ENCODE results near the gene NR0B2. TPM values are rescaled to one million over a fixed set of nuclear protein-coding genes. Genes with fewer than 3 reads are reported as not detected.

Gene NR0B2
- total and polyA plus RNA-seq, 10 of the 15 experiments (the other 5 are each of a cell fraction or from before 2014, with no cell fraction given), result not detected

- no peak for TF ChIP-seq E4F1 (IDR thresholded peaks at IDR 0.05; ENCODE audit: borderline replicate concordance, partially characterized antibody)
- TF ChIP-seq POLR2A (IDR thresholded peaks at IDR 0.05; ENCODE audit: low read depth, low read length), result no peak
Observed at GRCh38 chr1:26956321-26956720, 42.5 kb upstream of the NR0B2 start (continued).

GRCh38 chr1:26953374-26953773, 39.6 kb upstream of the NR0B2 start:
- POLR2A ChIA-PET, result interaction anchor here (0.7 kb wide), 1 partner anchor 412 kb away, joined by 4 read pairs; no protein-coding TSS in a partner anchor
- no TSS peak for BruUV-seq (replicated peaks)
- TF ChIP-seq SKIL (IDR thresholded peaks at IDR 0.05; ENCODE audit: low read depth, poor library complexity, severe bottlenecking), result no peak
- no peak for TF ChIP-seq TCF7 (IDR thresholded peaks at IDR 0.05; ENCODE audit: borderline replicate concordance)
- no peak for TF ChIP-seq ZNF24 (IDR thresholded peaks at IDR 0.05)
- no peak for TF ChIP-seq SREBF1 (IDR thresholded peaks at IDR 0.05; ENCODE audit: low read length)
- no peak for TF ChIP-seq KDM1A (IDR thresholded peaks at IDR 0.05; ENCODE audit: borderline replicate concordance)
- no peak for TF ChIP-seq MTA3 (IDR thresholded peaks at IDR 0.05; ENCODE audit: borderline replicate concordance, low read length)
- Histone ChIP-seq H3K9me3 (replicated peaks; ENCODE audit: control insufficient read depth, insufficient read depth, low read length) (no peaks in the 10 kb centered on the region; the same call in 2 of the 3 replicates), H2AFZ (ENCODE audit: control insufficient read depth, low read depth, low read length) (no peak overlapping the region), H3K27me3 (replicated peaks in 1 of 2; ENCODE audit: control insufficient read depth in 2 of 2, insufficient read depth in 2 of 2, low read length in 1 of 2) (no peaks in the 10 kb centered on the region), H3K79me2 (ENCODE audit: control insufficient read depth, insufficient read depth, low read length) (no peaks in the 10 kb centered on the region), H3K4me2 (ENCODE audit: control insufficient read depth, insufficient read depth) (no peak overlapping the region), H3K36me3 (ENCODE audit: control insufficient read depth in 2 of 2, insufficient read depth in 2 of 2, low read length in 1 of 2) (no peaks in the 10 kb centered on the region), H3K4me3 (no peak overlapping the region), H3K9ac (ENCODE audit: control insufficient read depth, insufficient read depth, low read length) (no peak overlapping the region), H3K27ac (ENCODE audit: control insufficient read depth, insufficient read depth) (no peak overlapping the region), H4K20me1 (ENCODE audit: control insufficient read depth, insufficient read depth) (no peaks in the 10 kb centered on the region), H3K4me1 (ENCODE audit: control insufficient read depth, insufficient read depth, low read length) (no peaks in the 10 kb centered on the region)
- no peak for FAIRE-seq
- intact Hi-C loops (cut with micrococcal nuclease; ENCODE audit: unreplicated experiment), result no loop called here
- 86% methylated on average over 5 of the region's 5 CpGs for WGBS (ENCODE audit: insufficient coverage, insufficient replicate concordance, low lambda C conversion rate, missing lambda C conversion rate)
- no peak for ATAC-seq
- RAD21 ChIA-PET (ENCODE audit: unreplicated experiment), result no interaction called here
- CTCF ChIA-PET, result no interaction called here
- no peak for DNase-seq (ENCODE audit: low read depth, low spot score)
- in situ Hi-C loops (cut with MboI), result no loop called here
- SMC1A ChIA-PET (ENCODE audit: uncharacterized antibody, unreplicated experiment), result no interaction called here
